ENCODE measurements around the gene GPR162. TPM values are rescaled to one million over a fixed set of nuclear protein-coding genes. Genes with fewer than 3 reads are reported as not detected.
A peak's percentile ranks its signal among the peaks of the same experiment; 100 is the strongest.
"Not testable (repeated sequence)": the region's sequence is repeated elsewhere in the genome, so short reads cannot be mapped to it uniquely, and the experiment has no call there.

GPR162 gene
- polyA plus RNA-seq, 4 donors = 26.1 to 31.5 (median 29.5) TPM

- not testable (repeated sequence) for DNase-seq (ENCODE audit: low read depth in 4 of 4, low spot score in 3 of 4)
Measured at GRCh38 chr12:6870304-6870703, 48.7 kb downstream of the GPR162 start.

- no peak for DNase-seq (ENCODE audit: low read depth in 4 of 4, low spot score in 3 of 4)
Measured at GRCh38 chr12:6871052-6871957, 49.7 kb downstream of the GPR162 start.

- peak in 2 of 4 donors; percentile 70 to 72 for DNase-seq (ENCODE audit: low read depth in 4 of 4, low spot score in 3 of 4)
Measured at GRCh38 chr12:6872073-6873048, 50.7 kb downstream of the GPR162 start.

- peak; percentile 94 to 97 (median 96) for DNase-seq (ENCODE audit: low read depth in 4 of 4, low spot score in 3 of 4)
Measured at GRCh38 chr12:6873094-6874014, 51.7 kb downstream of the GPR162 start, which contains the start of gene SPSB2. Gene SPSB2 (minus strand): TSS chr12:6873303. CDS start chr12:6872901, 402 bp downstream.

GRCh38 chr12:6874015-6874368, 52.4 kb downstream of the GPR162 start:
- not testable (repeated sequence) for DNase-seq (ENCODE audit: low read depth in 4 of 4, low spot score in 3 of 4)

Other genes starting within 250 kb of the GPR162 start
- gene CHD4, start 214.4 kb upstream of the GPR162 start, polyA plus RNA-seq (ENCODE audit: insufficient read length in 4 of 4) = 100 to 1,000 TPM; 176 to 296 (median 281) TPM
- gene LPAR5, start 185.9 kb upstream of the GPR162 start, polyA plus RNA-seq (ENCODE audit: insufficient read length in 4 of 4) = 1 to 10 TPM; 1.1 to 2.2 (median 1.4) TPM
- 1 to 10 TPM; 3.1 to 6.8 (median 3.9) TPM for gene ACRBP, start 174.4 kb upstream of the GPR162 start, polyA plus RNA-seq (ENCODE audit: insufficient read length in 4 of 4)
- 100 to 1,000 TPM in 3 of 4 donors, 10 to 100 TPM in 1; 96.8 to 126 (median 114) TPM for gene ING4, start 158.7 kb upstream of the GPR162 start, polyA plus RNA-seq (ENCODE audit: insufficient read length in 4 of 4)
- 10 to 100 TPM; 75.0 to 94.3 (median 87.7) TPM for gene ZNF384, start 132.4 kb upstream of the GPR162 start, polyA plus RNA-seq (ENCODE audit: insufficient read length in 4 of 4)
- 10 to 100 TPM; 10.4 to 16.3 (median 14.3) TPM for gene PIANP, start 121.0 kb upstream of the GPR162 start, polyA plus RNA-seq (ENCODE audit: insufficient read length in 4 of 4)
- gene COPS7A, start 97.8 kb upstream of the GPR162 start, polyA plus RNA-seq (ENCODE audit: insufficient read length in 4 of 4) = 10 to 100 TPM; 57.7 to 68.9 (median 66.8) TPM
- 100 to 1,000 TPM; 156 to 226 (median 194) TPM for gene MLF2, start 68.7 kb upstream of the GPR162 start, polyA plus RNA-seq (ENCODE audit: insufficient read length in 4 of 4)
- 100 to 1,000 TPM; 503 to 684 (median 585) TPM for gene PTMS, start 55.5 kb upstream of the GPR162 start, polyA plus RNA-seq (ENCODE audit: insufficient read length in 4 of 4)
- 1 to 10 TPM in 2 of 4 donors, under 1 TPM in 2; 0.89 to 6.2 (median 2.1) TPM for gene LAG3, start 49.3 kb upstream of the GPR162 start, polyA plus RNA-seq (ENCODE audit: insufficient read length in 4 of 4)
- gene CD4, start 32.3 kb upstream of the GPR162 start, polyA plus RNA-seq (ENCODE audit: insufficient read length in 4 of 4) = 10 to 100 TPM; 18.7 to 31.0 (median 26.5) TPM
- gene P3H3, start 6.6 kb downstream of the GPR162 start, polyA plus RNA-seq (ENCODE audit: insufficient read length in 4 of 4) = 10 to 100 TPM; 27.5 to 80.9 (median 33.6) TPM
- 10 to 100 TPM in 1 of 4 donors, 1 to 10 TPM in 3; 4.4 to 14.0 (median 6.8) TPM for gene GNB3, start 19.1 kb downstream of the GPR162 start, polyA plus RNA-seq (ENCODE audit: insufficient read length in 4 of 4)
- 10 to 100 TPM; 26.1 to 31.9 (median 27.9) TPM for gene CDCA3, start 29.5 kb downstream of the GPR162 start, polyA plus RNA-seq (ENCODE audit: insufficient read length in 4 of 4)
- 10 to 100 TPM; 47.3 to 64.0 (median 61.0) TPM for gene USP5, start 30.3 kb downstream of the GPR162 start, polyA plus RNA-seq (ENCODE audit: insufficient read length in 4 of 4)
- gene TPI1, start 45.7 kb downstream of the GPR162 start, polyA plus RNA-seq (ENCODE audit: insufficient read length in 4 of 4) = 100 to 1,000 TPM; 328 to 571 (median 548) TPM
- gene SPSB2, start 51.5 kb downstream of the GPR162 start, polyA plus RNA-seq (ENCODE audit: insufficient read length in 4 of 4) = 10 to 100 TPM in 1 of 4 donors, 1 to 10 TPM in 3; 5.4 to 19.8 (median 7.3) TPM
- gene LRRC23, start 83.0 kb downstream of the GPR162 start, polyA plus RNA-seq (ENCODE audit: insufficient read length in 4 of 4) = 10 to 100 TPM in 3 of 4 donors, 1 to 10 TPM in 1; 8.6 to 19.2 (median 16.7) TPM
- gene ENO2, start 92.8 kb downstream of the GPR162 start, polyA plus RNA-seq (ENCODE audit: insufficient read length in 4 of 4) = 10 to 100 TPM; 10.5 to 16.4 (median 14.2) TPM
- gene ATN1, start 106.1 kb downstream of the GPR162 start, polyA plus RNA-seq (ENCODE audit: insufficient read length in 4 of 4) = 100 to 1,000 TPM in 3 of 4 donors, 10 to 100 TPM in 1; 97.0 to 158 (median 125) TPM
- not detected for gene RNU7-1, start 122.0 kb downstream of the GPR162 start, polyA plus RNA-seq (ENCODE audit: insufficient read length in 4 of 4)
- 100 to 1,000 TPM; 130 to 222 (median 167) TPM for gene C12orf57, start 122.2 kb downstream of the GPR162 start, polyA plus RNA-seq (ENCODE audit: insufficient read length in 4 of 4)
- gene PTPN6, start 129.5 kb downstream of the GPR162 start, polyA plus RNA-seq (ENCODE audit: insufficient read length in 4 of 4) = 10 to 100 TPM; 10.3 to 26.7 (median 18.8) TPM
- 100 to 1,000 TPM; 213 to 266 (median 248) TPM for gene PHB2, start 148.8 kb downstream of the GPR162 start, polyA plus RNA-seq (ENCODE audit: insufficient read length in 4 of 4)
- 10 to 100 TPM; 40.3 to 49.6 (median 44.2) TPM for gene EMG1, start 149.1 kb downstream of the GPR162 start, polyA plus RNA-seq (ENCODE audit: insufficient read length in 4 of 4)
- gene LPCAT3, start 196.7 kb downstream of the GPR162 start, polyA plus RNA-seq (ENCODE audit: insufficient read length in 4 of 4) = 10 to 100 TPM; 33.8 to 67.5 (median 57.9) TPM
- 100 to 1,000 TPM in 1 of 4 donors, 10 to 100 TPM in 3; 50.5 to 257 (median 62.0) TPM for gene C1S, start 238.9 kb downstream of the GPR162 start, polyA plus RNA-seq (ENCODE audit: insufficient read length in 4 of 4)